OCI-LY1 (cell line): ENCODE measurements around the gene RAPGEF5.

ENCODE experiments used
- CTCF ChIP-seq: fragments of 200-600 bp; sonication (generic), shearing (Covaris generic); IDR thresholded peaks from 2 replicates; pipeline ENCODE4 v1.5.1; 2017; ENCODE audit warnings: mild to moderate bottlenecking, antibody characterized with exemption, low read length, moderate library complexity, mixed read lengths
- EZH2 ChIP-seq: fragments of 200-600 bp; sonication (generic), shearing (Covaris generic); IDR thresholded peaks from 2 replicates; pipeline ENCODE4 v1.8.0; 2017; ENCODE audit warnings: borderline replicate concordance, mixed run types, mild to moderate bottlenecking, antibody characterized with exemption, low read length, moderate library complexity, mixed read lengths

- no peak for TF ChIP-seq CTCF
- no peak for TF ChIP-seq EZH2
These were observed 2.1 kb upstream of the RAPGEF5 start for GRCh38 chr7:22358820-22359697.
